ENCODE measurements around the gene ZSCAN12. TPM values are rescaled to one million over a fixed set of nuclear protein-coding genes. Genes with fewer than 3 reads are reported as not detected.
"Not testable (repeated sequence)": the region's sequence is repeated elsewhere in the genome, so short reads cannot be mapped to it uniquely, and the experiment has no call there.

ZSCAN12 gene
- total RNA-seq, 1 donor from 2014 or later: 5.6 TPM

DNA sequence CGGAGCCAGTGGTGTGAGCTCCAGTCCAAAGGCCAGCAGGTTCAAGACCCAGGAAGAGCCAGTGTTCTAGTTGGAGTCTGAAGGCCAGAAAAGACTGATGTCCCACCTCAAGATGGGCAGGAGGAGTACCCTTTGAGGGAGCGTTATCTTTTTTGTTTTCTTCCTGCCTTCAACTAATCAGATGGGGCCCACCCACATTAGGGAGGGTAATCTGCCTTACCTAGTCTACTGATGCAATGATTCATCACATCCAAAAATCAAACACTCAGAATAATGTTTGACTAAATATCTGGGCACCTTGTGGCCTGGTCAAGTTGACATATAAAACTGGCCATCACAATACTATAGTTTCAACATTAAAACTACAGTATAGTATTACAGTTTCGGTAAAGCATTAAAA, 30.1 kb downstream of the ZSCAN12 start:
- TF ChIP-seq, protein P1, sequence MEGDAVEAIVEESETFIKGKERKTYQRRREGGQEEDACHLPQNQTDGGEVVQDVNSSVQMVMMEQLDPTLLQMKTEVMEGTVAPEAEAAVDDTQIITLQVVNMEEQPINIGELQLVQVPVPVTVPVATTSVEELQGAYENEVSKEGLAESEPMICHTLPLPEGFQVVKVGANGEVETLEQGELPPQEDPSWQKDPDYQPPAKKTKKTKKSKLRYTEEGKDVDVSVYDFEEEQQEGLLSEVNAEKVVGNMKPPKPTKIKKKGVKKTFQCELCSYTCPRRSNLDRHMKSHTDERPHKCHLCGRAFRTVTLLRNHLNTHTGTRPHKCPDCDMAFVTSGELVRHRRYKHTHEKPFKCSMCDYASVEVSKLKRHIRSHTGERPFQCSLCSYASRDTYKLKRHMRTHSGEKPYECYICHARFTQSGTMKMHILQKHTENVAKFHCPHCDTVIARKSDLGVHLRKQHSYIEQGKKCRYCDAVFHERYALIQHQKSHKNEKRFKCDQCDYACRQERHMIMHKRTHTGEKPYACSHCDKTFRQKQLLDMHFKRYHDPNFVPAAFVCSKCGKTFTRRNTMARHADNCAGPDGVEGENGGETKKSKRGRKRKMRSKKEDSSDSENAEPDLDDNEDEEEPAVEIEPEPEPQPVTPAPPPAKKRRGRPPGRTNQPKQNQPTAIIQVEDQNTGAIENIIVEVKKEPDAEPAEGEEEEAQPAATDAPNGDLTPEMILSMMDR (IDR thresholded peaks at IDR 0.05): no peak
- Histone ChIP-seq H3K36me3 (peaks cover 26% of the 10 kb centered on the region), H3K9me3 (no peaks in the 10 kb centered on the region), H3K4me3 (no peak overlapping the region), H3K27me3 (no peaks in the 10 kb centered on the region), H3K27ac (no peak overlapping the region), H3K4me1 (no peaks in the 10 kb centered on the region)
- intact Hi-C loops (cut with DNase I): no loop called here
- DNase-seq: no peak
- ATAC-seq: no peak

DNA sequence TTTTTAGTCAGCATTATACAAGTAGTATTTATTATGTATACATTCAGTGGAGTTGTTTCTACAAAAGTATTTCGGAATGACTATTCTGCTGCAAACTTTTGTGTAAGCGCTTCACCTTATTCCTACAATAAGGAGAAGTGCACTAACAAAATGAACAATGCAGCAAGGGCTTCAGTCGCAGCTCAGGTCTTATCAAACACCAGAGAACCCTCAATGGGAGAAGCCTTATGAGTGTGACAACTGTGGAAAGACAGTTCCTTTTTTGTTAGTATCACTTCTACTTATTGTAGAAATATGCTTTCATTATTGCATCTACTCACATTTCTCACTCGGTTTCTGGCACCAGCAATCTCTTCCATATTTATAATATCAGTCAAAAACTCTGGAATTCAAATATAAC, 31.0 kb downstream of the ZSCAN12 start:
- peaks cover 36% of the 10 kb centered on the region for H3K36me3 ChIP-seq
- H3K27ac ChIP-seq: no peak overlapping the region
- H3K9me3 ChIP-seq: no peaks in the 10 kb centered on the region
- no peaks in the 10 kb centered on the region for H3K4me1 ChIP-seq
- TF ChIP-seq, protein P1 (IDR thresholded peaks at IDR 0.05): no peak
- DNase-seq: no peak
- ATAC-seq: peak; percentile 51
- H3K4me3 ChIP-seq: no peak overlapping the region
- intact Hi-C loops (cut with DNase I): no loop called here
- H3K27me3 ChIP-seq: no peaks in the 10 kb centered on the region

GRCh38 chr6:28365590-28365989, 34.0 kb downstream of the ZSCAN12 start:
- H3K36me3 ChIP-seq: peaks cover 52% of the 10 kb centered on the region
- H3K4me1 ChIP-seq; intact Hi-C loops (cut with DNase I); ATAC-seq; DNase-seq; H3K4me3 ChIP-seq; H3K9me3 ChIP-seq; H3K27me3 ChIP-seq; H3K27ac ChIP-seq: not testable (repeated sequence)

DNA sequence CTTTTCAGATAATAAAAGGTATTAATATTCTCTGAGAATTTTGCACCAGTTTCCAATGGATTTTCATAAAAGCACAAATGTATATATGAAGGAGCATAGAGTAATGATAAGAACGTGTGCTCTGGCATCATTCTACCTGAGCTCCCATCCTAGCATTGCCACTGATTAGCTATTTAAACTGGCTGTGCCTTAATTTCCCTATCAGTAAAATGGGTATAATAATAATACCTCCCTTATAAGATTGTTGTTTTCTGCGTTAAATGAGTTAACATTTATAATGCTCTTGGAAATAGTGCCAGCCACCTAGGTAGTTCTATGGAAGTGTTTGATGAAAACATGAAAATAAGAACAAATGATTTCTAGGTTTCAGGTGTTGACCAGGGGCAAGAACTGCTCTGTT, 38.6 kb downstream of the ZSCAN12 start:
- no peak overlapping the region for H3K4me3 ChIP-seq
- ATAC-seq: no peak
- no peak overlapping the region for H3K27ac ChIP-seq
- no peak for DNase-seq
- peaks cover 41% of the 10 kb centered on the region for H3K36me3 ChIP-seq
- no peaks in the 10 kb centered on the region for H3K27me3 ChIP-seq
- intact Hi-C loops (cut with DNase I): no loop called here
- H3K4me1 ChIP-seq: peaks cover 5% of the 10 kb centered on the region
- no peaks in the 10 kb centered on the region for H3K9me3 ChIP-seq
- TF ChIP-seq, protein P1 (IDR thresholded peaks at IDR 0.05): no peak

- not testable (repeated sequence) for H3K27ac ChIP-seq, H3K9me3 ChIP-seq, ATAC-seq, DNase-seq, H3K27me3 ChIP-seq, H3K4me3 ChIP-seq
- Histone ChIP-seq H3K36me3 (peaks cover 27% of the 10 kb centered on the region), H3K4me1 (peaks cover 17% of the 10 kb centered on the region)
- intact Hi-C loops (cut with DNase I): loop anchor here (10.0 kb wide), 2 partner anchors 105 to 225 kb away; partner anchors contain the start of genes NKAPL and ZKSCAN4
Measured at GRCh38 chr6:28359562-28359961, 40.0 kb downstream of the ZSCAN12 start.

DNA sequence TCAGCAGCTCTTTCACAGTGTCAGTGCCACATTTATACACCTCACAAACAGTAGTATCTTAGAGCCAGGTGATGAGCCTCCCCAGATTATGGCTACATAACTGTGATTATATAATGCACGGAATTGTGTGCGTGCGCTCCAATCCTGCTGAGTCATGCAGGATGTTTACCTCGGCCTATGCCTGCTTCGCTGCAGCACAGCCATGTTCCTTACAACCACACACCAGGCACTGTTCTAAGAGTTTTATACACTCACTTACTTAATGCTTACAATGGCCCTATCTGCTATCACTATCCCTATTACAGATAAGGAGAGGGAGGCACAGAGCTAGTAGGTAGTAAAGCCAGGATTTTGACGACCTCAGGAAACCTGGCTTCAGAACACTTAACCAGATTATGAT, 42.5 kb downstream of the ZSCAN12 start:
- Histone ChIP-seq H3K36me3 (peaks cover 4% of the 10 kb centered on the region), H3K27ac (no peak overlapping the region), H3K27me3 (no peaks in the 10 kb centered on the region), H3K4me1 (peaks cover 20% of the 10 kb centered on the region), H3K9me3 (no peaks in the 10 kb centered on the region), H3K4me3 (no peak overlapping the region)
- intact Hi-C loops (cut with DNase I): loop anchor here (10.0 kb wide), 2 partner anchors 102 to 222 kb away; partner anchors contain the start of genes NKAPL and ZKSCAN4
- no peak for DNase-seq
- TF ChIP-seq, protein P1 (IDR thresholded peaks at IDR 0.05): no peak
- no peak for ATAC-seq

DNA sequence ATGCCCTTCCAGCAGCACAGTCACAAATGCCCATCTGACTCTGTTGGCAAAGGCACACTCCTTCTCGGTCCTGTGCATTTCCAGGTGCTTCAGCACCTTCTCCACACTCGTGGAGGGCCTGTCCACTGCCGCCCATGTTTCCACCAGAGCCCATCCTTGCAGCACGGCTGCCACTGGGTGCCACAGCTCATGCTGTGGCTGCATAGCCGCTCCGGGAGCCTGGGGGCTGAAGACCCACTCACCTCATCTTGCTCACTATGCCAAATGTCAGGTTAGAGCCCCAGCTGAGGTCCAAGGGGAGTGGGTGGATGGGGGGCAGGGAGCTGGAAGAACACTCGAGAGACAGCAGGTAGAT, 42.9 kb downstream of the ZSCAN12 start:
- H3K9me3 ChIP-seq: no peaks in the 10 kb centered on the region
- no peaks in the 10 kb centered on the region for H3K27me3 ChIP-seq
- ATAC-seq: no peak
- peaks cover 22% of the 10 kb centered on the region for H3K4me1 ChIP-seq
- H3K36me3 ChIP-seq: peaks cover under 1% of the 10 kb centered on the region
- H3K27ac ChIP-seq: peak overlapping the region; percentile 88
- TF ChIP-seq, protein P1 (IDR thresholded peaks at IDR 0.05): no peak
- no peak for DNase-seq
- H3K4me3 ChIP-seq: no peak overlapping the region
- intact Hi-C loops (cut with DNase I): loop anchor here (10.0 kb wide), 2 partner anchors 102 to 222 kb away; partner anchors contain the start of genes NKAPL and ZKSCAN4

Measured in upper lobe of right lung (tissue), 1 donor.